Panc1 (cell line): Measurements from ENCODE around the gene ASIC1.

Experiments used
- POLR2AphosphoS5 ChIP-seq: IDR thresholded peaks from 2 replicates; pipeline ENCODE4 v1.6.1; 2012; ENCODE audit warnings: mild to moderate bottlenecking, low read depth, low read length, moderate library complexity
- SIN3A ChIP-seq: IDR thresholded peaks from 2 replicates; pipeline ENCODE4 v1.6.1; 2012; ENCODE audit warnings: low read depth, mild to moderate bottlenecking, low read length, moderate library complexity, borderline replicate concordance; ENCODE audit not compliant: insufficient read depth
- TCF7L2 ChIP-seq: IDR thresholded peaks from 2 replicates; pipeline ENCODE4 v1.6.1; 2011; ENCODE audit warnings: mild to moderate bottlenecking, low read depth, low read length, inconsistent platforms
- TF ChIP-seq, protein P1 (sequence below): fragments of 450-650 bp; IDR thresholded peaks from 2 replicates; pipeline ENCODE4 v1.5.1; 2017; ENCODE audit warnings: mild to moderate bottlenecking
- TF ChIP-seq, protein P2 (sequence below), 2 experiments: IDR thresholded peaks; 2 replicates each; pipeline ENCODE4 v1.6.1; 2011 to 2012; ENCODE audit warnings: low read depth in 2 of 2, control low read depth in 1 of 2, low read length in 1 of 2, mild to moderate bottlenecking in 1 of 2, moderate library complexity in 1 of 2; ENCODE audit not compliant: insufficient read depth in 1 of 2

DNA sequence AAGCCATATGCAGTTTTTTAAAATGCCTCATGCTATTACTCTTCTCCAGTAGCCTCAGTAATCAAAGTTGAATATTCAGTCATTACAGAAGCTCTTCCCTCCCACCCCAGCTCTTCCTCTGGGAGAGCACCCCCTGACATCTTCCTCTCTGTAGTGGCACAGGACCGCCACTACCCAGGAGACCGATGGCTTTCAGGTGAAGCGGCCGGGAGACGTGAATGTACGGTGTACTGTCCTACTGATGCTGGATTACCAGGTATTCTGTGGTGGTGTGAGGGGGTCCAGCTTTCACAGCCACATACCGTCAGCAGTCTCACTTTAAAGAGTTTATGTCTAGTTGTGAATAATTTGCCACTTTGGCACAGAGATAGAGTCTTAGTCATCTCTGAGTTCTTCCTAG, 32.3 kb downstream of the ASIC1 start:
- TF ChIP-seq, protein P1, sequence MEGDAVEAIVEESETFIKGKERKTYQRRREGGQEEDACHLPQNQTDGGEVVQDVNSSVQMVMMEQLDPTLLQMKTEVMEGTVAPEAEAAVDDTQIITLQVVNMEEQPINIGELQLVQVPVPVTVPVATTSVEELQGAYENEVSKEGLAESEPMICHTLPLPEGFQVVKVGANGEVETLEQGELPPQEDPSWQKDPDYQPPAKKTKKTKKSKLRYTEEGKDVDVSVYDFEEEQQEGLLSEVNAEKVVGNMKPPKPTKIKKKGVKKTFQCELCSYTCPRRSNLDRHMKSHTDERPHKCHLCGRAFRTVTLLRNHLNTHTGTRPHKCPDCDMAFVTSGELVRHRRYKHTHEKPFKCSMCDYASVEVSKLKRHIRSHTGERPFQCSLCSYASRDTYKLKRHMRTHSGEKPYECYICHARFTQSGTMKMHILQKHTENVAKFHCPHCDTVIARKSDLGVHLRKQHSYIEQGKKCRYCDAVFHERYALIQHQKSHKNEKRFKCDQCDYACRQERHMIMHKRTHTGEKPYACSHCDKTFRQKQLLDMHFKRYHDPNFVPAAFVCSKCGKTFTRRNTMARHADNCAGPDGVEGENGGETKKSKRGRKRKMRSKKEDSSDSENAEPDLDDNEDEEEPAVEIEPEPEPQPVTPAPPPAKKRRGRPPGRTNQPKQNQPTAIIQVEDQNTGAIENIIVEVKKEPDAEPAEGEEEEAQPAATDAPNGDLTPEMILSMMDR, result no peak
- TF ChIP-seq TCF7L2, result no peak
- no peak for TF ChIP-seq POLR2AphosphoS5
- TF ChIP-seq, protein P2, sequence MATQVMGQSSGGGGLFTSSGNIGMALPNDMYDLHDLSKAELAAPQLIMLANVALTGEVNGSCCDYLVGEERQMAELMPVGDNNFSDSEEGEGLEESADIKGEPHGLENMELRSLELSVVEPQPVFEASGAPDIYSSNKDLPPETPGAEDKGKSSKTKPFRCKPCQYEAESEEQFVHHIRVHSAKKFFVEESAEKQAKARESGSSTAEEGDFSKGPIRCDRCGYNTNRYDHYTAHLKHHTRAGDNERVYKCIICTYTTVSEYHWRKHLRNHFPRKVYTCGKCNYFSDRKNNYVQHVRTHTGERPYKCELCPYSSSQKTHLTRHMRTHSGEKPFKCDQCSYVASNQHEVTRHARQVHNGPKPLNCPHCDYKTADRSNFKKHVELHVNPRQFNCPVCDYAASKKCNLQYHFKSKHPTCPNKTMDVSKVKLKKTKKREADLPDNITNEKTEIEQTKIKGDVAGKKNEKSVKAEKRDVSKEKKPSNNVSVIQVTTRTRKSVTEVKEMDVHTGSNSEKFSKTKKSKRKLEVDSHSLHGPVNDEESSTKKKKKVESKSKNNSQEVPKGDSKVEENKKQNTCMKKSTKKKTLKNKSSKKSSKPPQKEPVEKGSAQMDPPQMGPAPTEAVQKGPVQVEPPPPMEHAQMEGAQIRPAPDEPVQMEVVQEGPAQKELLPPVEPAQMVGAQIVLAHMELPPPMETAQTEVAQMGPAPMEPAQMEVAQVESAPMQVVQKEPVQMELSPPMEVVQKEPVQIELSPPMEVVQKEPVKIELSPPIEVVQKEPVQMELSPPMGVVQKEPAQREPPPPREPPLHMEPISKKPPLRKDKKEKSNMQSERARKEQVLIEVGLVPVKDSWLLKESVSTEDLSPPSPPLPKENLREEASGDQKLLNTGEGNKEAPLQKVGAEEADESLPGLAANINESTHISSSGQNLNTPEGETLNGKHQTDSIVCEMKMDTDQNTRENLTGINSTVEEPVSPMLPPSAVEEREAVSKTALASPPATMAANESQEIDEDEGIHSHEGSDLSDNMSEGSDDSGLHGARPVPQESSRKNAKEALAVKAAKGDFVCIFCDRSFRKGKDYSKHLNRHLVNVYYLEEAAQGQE (IDR thresholded peaks at IDR 0.05; ENCODE audit: insufficient read depth in 1 of 2, low read depth in 2 of 2, low read length in 1 of 2), result no peak
- no peak for TF ChIP-seq SIN3A
